Loucy (cell line): ENCODE data around the gene SEMA3F.

ENCODE experiments used
- H2AFZ ChIP-seq: fragments of 200-600 bp; sonication (generic); 2 replicates; pipeline ENCODE4 v1.6.0; 2016; ENCODE audit warnings: antibody characterized with exemption, mild to moderate bottlenecking, low read length, moderate library complexity
- H3F3A ChIP-seq: fragments of 200-600 bp; 2 replicates; pipeline ENCODE4 v1.6.0; 2016; ENCODE audit warnings: antibody characterized with exemption, low read depth, mild to moderate bottlenecking
- H3K27me3 ChIP-seq: fragments of 200-600 bp; sonication (generic); 2 replicates; pipeline ENCODE4 v1.6.1; 2014; ENCODE audit warnings: low read length, mild to moderate bottlenecking; ENCODE audit not compliant: insufficient read depth, poor library complexity, severe bottlenecking
- H3K36me3 ChIP-seq: fragments of 200-600 bp; sonication (generic); 2 replicates; pipeline ENCODE4 v1.6.1; 2016; ENCODE audit warnings: low read length; ENCODE audit not compliant: insufficient read depth
- H3K4me1 ChIP-seq: fragments of 200-600 bp; sonication (generic); 2 replicates; pipeline ENCODE4 v1.5.1; 2014; ENCODE audit warnings: low read length, mild to moderate bottlenecking; ENCODE audit not compliant: insufficient read depth, poor library complexity, severe bottlenecking
- H3K4me2 ChIP-seq: fragments of 200-600 bp; sonication (generic); 2 replicates; pipeline ENCODE4 v1.6.0; 2014; ENCODE audit warnings: antibody characterized with exemption, low read length, low read depth, mild to moderate bottlenecking; ENCODE audit not compliant: poor library complexity, severe bottlenecking
- H3K4me3 ChIP-seq: fragments of 200-600 bp; sonication (generic); 2 replicates; pipeline ENCODE4 v1.5.1; 2014; ENCODE audit warnings: low read length, mild to moderate bottlenecking, mixed read lengths; ENCODE audit not compliant: poor library complexity, severe bottlenecking
- H3K79me2 ChIP-seq: fragments of 200-600 bp; sonication (generic); 2 replicates; pipeline ENCODE4 v1.6.1; 2014; ENCODE audit warnings: low read length; ENCODE audit not compliant: insufficient read depth
- H3K9ac ChIP-seq: fragments of 200-600 bp; sonication (generic); 2 replicates; pipeline ENCODE4 v1.6.0; 2014; ENCODE audit warnings: mild to moderate bottlenecking, low read depth, low read length, moderate library complexity; ENCODE audit not compliant: poor library complexity, severe bottlenecking
- H3K9me2 ChIP-seq: fragments of 200-600 bp; sonication (generic); replicated peaks from 2 replicates; pipeline ENCODE4 v1.6.1; 2016; ENCODE audit warnings: low read depth, low read length, mixed read lengths
- H3K9me3 ChIP-seq: fragments of 200-600 bp; sonication (generic); 2 replicates; pipeline ENCODE4 v1.6.1; 2014; ENCODE audit warnings: mild to moderate bottlenecking, antibody characterized with exemption, low read length, low read depth; ENCODE audit not compliant: insufficient read depth
- H4K20me1 ChIP-seq: fragments of 200-600 bp; sonication (generic); 2 replicates; pipeline ENCODE4 v1.6.0; 2014; ENCODE audit warnings: antibody characterized with exemption, low read length, mild to moderate bottlenecking; ENCODE audit not compliant: insufficient read depth, poor library complexity, severe bottlenecking
- CTCF ChIP-seq: fragments of 200-600 bp; sonication (generic); conservative IDR thresholded peaks from 2 replicates; pipeline ENCODE4 v1.5.1; 2014; ENCODE audit warnings: mild to moderate bottlenecking, antibody characterized with exemption, low read length
- EZH2phosphoT487 ChIP-seq: fragments of 200-600 bp; IDR thresholded peaks from 2 replicates; pipeline ENCODE4 v1.6.1; 2018; ENCODE audit warnings: antibody characterized with exemption, mild to moderate bottlenecking, moderate library complexity, borderline replicate concordance

The SEMA3F gene

GRCh38 chr3:50231581-50231980, 76.5 kb downstream of the SEMA3F start:
- Histone ChIP-seq H3K4me3 (no peak overlapping the region), H3K9ac (no peak overlapping the region), H4K20me1 (peaks cover 4% of the 10 kb centered on the region)

GRCh38 chr3:50232303-50232702, 77.2 kb downstream of the SEMA3F start:
- Histone ChIP-seq H4K20me1 (peaks cover 11% of the 10 kb centered on the region), H3K4me1 (peaks cover 21% of the 10 kb centered on the region), H2AFZ (no peak overlapping the region), H3K36me3 (no peaks in the 10 kb centered on the region), H3K9me2 (no peaks in the 10 kb centered on the region), H3K4me2 (no peak overlapping the region), H3K9ac (no peak overlapping the region), H3K4me3 (no peak overlapping the region), H3K9me3 (no peaks in the 10 kb centered on the region), H3K27me3 (peaks cover 5% of the 10 kb centered on the region), H3K79me2 (peaks cover 16% of the 10 kb centered on the region), H3F3A (no peaks in the 10 kb centered on the region)
- no peak for TF ChIP-seq CTCF
- no peak for TF ChIP-seq EZH2phosphoT487

More at GRCh38 chr3:50231581-50231980, 76.5 kb downstream of the SEMA3F start:
- TF ChIP-seq EZH2phosphoT487 (no peak), CTCF (no peak)
- H2AFZ ChIP-seq = no peak overlapping the region
- H3K4me1 ChIP-seq = peaks cover 22% of the 10 kb centered on the region
- no peaks in the 10 kb centered on the region for H3K36me3 ChIP-seq
- H3K9me3 ChIP-seq = no peaks in the 10 kb centered on the region
- no peaks in the 10 kb centered on the region for H3K9me2 ChIP-seq
- no peaks in the 10 kb centered on the region for H3F3A ChIP-seq
- H3K79me2 ChIP-seq = peaks cover 9% of the 10 kb centered on the region
- H3K4me2 ChIP-seq = no peak overlapping the region
- peaks cover 3% of the 10 kb centered on the region for H3K27me3 ChIP-seq

- no peaks in the 10 kb centered on the region for H3K36me3 ChIP-seq
- no peak overlapping the region for H3K4me3 ChIP-seq
- no peak overlapping the region for H2AFZ ChIP-seq
- peaks cover 19% of the 10 kb centered on the region for H3K4me1 ChIP-seq
- no peak overlapping the region for H3K4me2 ChIP-seq
- no peak overlapping the region for H3K9ac ChIP-seq
- H3K79me2 ChIP-seq = peaks cover 25% of the 10 kb centered on the region
- no peaks in the 10 kb centered on the region for H3F3A ChIP-seq
- no peaks in the 10 kb centered on the region for H3K9me3 ChIP-seq
- peaks cover 14% of the 10 kb centered on the region for H4K20me1 ChIP-seq
- H3K9me2 ChIP-seq = no peaks in the 10 kb centered on the region
- peaks cover 5% of the 10 kb centered on the region for H3K27me3 ChIP-seq
- no peak for TF ChIP-seq EZH2phosphoT487
- no peak for TF ChIP-seq CTCF
These were observed 78.1 kb downstream of the SEMA3F start for GRCh38 chr3:50233176-50233575.
